GM23248 (cell line): Measurements from ENCODE around the gene CCDC28B.

ENCODE experiments used
- EZH2 ChIP-seq: fragments of 200-600 bp; sonication (generic); IDR thresholded peaks from 2 replicates; pipeline ENCODE4 v1.6.1; 2018; ENCODE audit warnings: antibody characterized with exemption, mild to moderate bottlenecking; ENCODE audit not compliant: insufficient read depth, poor library complexity, severe bottlenecking
- EZH2phosphoT487 ChIP-seq: fragments of 200-600 bp; sonication (generic); IDR thresholded peaks from 2 replicates; pipeline ENCODE4 v1.6.1; 2018; ENCODE audit warnings: antibody characterized with exemption, moderate library complexity, mild to moderate bottlenecking, low read depth; ENCODE audit not compliant: insufficient read depth

DNA sequence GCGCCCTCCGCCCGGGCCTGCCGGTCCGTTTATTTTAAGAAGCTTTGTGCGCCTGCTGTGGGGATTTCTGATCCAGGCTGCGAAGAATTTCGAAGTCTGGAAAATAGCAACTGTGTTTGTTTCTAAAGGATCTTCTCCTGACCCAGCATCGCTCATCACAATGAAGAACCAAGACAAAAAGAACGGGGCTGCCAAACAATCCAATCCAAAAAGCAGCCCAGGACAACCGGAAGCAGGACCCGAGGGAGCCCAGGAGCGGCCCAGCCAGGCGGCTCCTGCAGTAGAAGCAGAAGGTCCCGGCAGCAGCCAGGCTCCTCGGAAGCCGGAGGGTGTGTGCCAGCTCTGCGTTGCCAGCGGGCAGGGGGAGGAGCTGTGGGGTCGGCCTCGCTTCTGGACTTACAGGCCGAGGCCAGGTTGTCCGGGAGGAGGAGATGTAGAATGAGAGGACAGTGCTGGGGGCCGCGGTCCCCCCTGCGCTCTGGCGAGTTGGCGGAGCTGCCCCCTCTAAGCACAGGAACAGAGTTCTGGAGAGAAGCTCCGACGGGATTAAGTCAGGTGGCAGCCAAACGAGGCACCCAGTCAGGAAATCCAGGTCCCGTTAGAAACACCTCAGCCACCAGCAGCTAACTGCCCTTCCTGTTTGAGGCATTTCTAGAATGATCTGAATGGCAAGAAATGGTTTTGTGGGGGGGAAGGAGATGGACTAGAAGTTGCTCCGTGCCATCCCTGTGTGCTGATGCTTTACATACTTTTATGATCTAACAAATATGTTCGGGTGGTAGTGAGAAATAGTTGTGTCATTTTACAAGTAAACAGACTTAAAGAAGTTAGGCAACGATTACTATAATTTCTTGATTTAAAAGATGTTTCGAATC is 20.0 kb upstream of the CCDC28B start:
- TF ChIP-seq EZH2phosphoT487 (no peak), EZH2 (no peak)
